Fibroblast of skin of scalp (primary cell): Measurements from ENCODE around the gene ARHGAP36. TPM values are rescaled to one million over a fixed set of nuclear protein-coding genes. Genes with fewer than 3 reads are reported as not detected.

Source experiments
- DNase-seq: peaks from one replicate; pipeline ENCODE4 v3.0.0-alpha.2; 2013
- polyA plus RNA-seq, 2 experiments: library from polyadenylated mRNA; unstranded; fragments of 120-200 nt; gene quantifications; one replicate each; pipeline ENCODE4 v1.2.1, GENCODE V29; 2013; ENCODE audit not compliant: insufficient read length in 2 of 2

Gene ARHGAP36, protein sequence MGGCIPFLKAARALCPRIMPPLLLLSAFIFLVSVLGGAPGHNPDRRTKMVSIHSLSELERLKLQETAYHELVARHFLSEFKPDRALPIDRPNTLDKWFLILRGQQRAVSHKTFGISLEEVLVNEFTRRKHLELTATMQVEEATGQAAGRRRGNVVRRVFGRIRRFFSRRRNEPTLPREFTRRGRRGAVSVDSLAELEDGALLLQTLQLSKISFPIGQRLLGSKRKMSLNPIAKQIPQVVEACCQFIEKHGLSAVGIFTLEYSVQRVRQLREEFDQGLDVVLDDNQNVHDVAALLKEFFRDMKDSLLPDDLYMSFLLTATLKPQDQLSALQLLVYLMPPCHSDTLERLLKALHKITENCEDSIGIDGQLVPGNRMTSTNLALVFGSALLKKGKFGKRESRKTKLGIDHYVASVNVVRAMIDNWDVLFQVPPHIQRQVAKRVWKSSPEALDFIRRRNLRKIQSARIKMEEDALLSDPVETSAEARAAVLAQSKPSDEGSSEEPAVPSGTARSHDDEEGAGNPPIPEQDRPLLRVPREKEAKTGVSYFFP
- polyA plus RNA-seq (2013, experiment 1 of 2; ENCODE audit: insufficient read length): 1.8 TPM
- polyA plus RNA-seq (2013, experiment 2 of 2; ENCODE audit: insufficient read length): 11.2 TPM

GRCh38 chrX:131058136-131058868, at the start of gene ARHGAP36:
ARHGAP36 (plus strand) TSS chrX:131058346; CDS start chrX:131081666, 23,320 bp downstream.
- no peak for DNase-seq

DNA sequence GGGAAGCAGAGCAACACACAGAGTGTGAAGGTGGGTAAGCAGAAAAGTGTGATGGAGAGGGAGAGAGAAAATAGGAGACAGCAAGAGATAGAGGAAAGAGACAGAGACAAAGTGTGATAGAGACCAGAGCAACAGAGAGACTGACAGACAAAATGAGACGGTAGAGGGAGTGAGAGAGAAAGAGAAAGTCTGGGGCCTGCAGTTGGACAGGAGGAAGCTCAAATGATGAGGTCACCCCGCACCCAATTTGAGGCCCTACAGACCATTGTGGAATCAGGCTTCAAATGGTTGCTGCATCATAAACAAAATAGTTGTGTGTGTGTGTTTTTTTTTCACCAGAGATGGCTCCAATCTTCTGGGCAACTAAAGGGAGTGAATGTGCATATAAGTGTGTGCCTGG, 48.0 kb upstream of the ARHGAP36 start:
- no peak for DNase-seq

DNA sequence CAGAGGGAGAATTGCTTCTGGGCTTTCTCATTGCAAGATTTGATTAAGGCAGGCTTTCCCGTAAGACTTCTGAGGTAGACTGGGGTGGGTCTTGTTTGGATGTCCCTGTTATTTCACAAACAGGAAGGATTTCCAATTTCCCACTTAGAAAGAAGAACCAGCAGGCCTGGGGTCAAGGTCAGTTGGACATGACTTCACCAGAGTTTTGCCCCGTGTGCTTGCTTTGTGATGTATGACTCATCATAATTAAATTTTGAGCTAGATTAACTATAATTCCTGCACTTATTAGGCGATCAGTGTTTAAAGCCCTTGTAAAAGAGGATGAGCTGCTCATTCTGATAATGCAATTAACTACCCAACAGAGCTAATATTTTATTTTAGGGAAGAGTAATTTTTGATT, 32.8 kb upstream of the ARHGAP36 start:
- no peak for DNase-seq

- no peak for DNase-seq
Measured at GRCh38 chrX:131032354-131033230, 25.6 kb upstream of the ARHGAP36 start.

DNA sequence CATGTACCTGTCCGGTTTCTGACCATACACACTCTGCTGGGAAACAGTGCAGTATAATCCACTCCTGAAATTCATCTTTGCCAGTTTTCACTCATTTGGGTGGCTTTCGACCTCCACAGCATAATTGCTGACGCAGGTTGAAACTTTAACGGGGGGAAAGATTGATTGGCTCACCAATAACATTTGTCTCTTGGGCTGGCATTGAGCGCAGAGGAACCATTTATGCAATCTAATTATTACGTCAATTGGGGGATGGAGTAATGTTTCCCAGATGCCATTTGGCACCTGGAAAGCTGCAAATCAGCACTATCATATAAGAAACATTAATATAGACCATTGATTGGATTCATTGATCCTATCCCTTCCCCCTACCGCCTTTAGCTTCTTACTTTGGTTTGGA, 24.1 kb upstream of the ARHGAP36 start:
- no peak for DNase-seq

- no peak for DNase-seq
Measured at GRCh38 chrX:131040781-131041180, 17.4 kb upstream of the ARHGAP36 start.

DNA sequence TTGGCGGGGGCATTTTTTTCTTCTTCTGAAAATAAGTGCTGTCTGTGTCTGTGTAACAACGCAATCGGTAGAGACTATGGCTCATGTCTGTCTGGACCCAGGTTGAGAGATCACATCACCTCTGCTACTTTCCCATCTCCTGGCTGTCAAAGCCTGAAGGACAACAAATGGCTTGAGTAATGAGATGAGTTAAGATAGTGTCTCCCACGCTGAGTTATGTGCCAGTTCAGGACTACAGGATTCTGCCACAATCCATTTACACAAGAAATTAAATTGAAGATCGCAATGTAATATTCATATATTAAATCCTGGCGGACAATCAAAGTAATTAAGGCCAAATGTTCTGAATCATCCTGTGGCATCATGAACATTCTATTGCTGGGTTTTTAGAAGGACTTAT, 16.5 kb upstream of the ARHGAP36 start:
- no peak for DNase-seq

- DNase-seq: no peak
Measured at GRCh38 chrX:131045726-131046125, 12.4 kb upstream of the ARHGAP36 start.

DNA sequence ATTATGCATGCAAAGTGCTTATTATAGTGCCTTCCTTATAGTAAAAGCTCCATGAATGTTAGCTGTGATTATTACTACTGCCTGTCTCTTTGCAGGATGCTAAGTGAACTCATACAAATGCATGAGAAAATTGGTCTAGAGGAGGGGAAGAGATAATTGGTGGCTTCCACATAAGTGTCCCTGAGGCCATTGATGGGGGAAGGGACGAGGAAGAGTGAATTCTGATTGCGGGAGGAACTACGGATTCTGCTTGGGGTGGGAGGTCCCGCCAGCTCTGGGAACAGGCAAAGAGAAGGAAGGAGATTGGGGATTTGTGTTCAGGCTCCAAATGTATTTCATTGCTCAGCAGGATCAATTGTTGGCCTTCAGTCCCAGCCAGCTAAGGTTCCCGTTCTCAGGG, 11.6 kb upstream of the ARHGAP36 start:
- DNase-seq: no peak

GRCh38 chrX:131047180-131047579, 11.0 kb upstream of the ARHGAP36 start:
- no peak for DNase-seq

DNA sequence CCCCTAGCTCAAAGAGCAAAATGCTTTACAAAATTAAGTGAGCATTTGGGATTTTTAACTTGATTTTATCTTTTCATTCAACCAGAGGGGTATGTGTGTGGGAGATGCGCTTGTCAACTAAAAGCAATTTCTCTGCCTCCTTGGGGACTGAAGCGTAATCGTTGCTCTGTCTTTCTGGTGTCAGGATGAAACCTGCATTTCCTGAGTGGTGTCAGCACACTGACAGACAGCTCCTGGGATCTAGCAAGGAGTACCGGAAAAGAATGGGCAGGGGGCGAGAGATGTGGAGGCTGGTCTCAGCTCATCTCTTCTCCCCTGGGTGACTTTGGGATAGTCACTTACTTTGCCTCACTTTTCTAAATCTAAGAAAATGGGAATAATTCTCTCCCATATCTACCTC, 5.1 kb upstream of the ARHGAP36 start:
- no peak for DNase-seq

GRCh38 chrX:131054906-131055305, 3.2 kb upstream of the ARHGAP36 start:
- DNase-seq: no peak

DNA sequence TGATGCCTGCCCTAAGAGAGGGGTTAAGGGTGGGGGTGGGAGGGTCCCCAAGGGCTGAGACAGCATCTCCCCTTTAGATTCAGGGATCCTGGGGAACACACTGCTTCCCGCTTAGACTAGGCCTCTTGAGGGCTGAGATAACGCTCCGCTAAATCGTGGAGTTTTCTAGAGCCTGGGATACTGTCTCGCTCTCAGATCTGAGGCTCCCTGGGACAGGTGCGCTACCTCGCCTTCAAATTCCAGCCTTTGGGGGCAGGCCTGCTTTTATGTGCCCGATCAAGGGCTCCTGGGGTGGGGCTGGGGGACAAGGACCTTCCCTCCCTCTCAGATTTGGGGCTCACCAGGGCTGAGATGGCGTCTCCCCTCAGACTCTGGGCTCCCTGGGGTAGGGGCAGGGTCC, 440 bp upstream of the ARHGAP36 start:
- DNase-seq: no peak

- DNase-seq: no peak
Measured at GRCh38 chrX:131059246-131059645, 1.1 kb downstream of the ARHGAP36 start.

- no peak for DNase-seq
Measured at GRCh38 chrX:131060147-131060546, 2.0 kb downstream of the ARHGAP36 start.

DNA sequence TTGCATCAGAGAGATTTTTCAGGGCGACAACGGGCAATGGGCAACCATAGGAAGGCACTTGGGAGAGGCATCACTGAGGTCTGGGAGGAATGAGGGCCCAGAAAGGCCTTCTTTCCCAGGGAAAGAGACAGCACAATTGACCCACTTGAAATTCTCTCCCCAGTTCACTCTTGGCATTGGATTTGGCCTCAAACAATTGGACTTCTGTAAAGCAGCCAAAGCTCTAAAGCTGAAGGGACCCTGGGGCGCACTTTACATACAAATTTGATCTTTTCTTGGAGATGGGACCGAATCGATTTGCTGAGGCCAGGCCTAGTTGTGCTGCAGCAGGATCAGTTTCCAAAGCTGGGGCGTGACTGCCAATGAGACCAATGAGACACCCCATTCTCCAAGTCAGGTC, 3.2 kb downstream of the ARHGAP36 start:
- no peak for DNase-seq

DNA sequence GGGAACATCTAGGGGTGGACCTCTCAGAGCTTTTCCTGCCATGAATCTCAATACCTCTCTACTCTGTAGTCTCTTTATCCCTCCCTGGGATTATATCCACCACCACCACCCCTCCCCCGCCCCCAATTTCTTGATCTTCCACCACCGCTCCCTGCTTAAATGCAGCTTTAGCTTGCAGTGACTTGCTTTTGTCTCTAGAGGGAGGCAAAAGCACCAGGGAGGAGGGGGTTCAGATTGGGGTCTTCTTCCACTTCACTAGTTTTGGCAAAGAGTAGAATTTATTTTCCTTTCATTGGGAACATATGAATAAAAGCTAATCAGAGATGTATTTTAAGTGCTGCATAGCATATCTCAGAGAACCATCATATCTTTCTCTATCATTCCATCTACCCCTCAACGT, 5.5 kb downstream of the ARHGAP36 start:
- no peak for DNase-seq

DNA sequence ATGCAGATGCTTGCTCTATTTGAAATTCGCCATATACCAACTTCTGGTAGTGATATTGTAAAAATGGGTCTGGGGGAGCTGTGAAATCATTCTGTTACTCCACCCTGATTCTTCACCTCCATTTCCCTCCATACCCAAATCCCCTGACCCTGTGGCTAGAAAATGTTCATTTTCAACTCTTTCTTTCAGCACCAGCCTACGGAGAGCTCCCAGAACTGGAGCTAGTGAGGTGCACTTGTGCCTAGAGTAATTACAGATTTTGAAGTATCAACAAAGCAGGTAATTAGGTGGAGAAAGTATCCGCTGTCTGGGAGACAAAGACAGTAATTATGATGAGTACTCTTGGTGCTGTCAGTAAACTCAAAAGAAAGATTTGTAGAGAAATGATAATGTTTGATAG, 8.1 kb downstream of the ARHGAP36 start:
- no peak for DNase-seq

DNA sequence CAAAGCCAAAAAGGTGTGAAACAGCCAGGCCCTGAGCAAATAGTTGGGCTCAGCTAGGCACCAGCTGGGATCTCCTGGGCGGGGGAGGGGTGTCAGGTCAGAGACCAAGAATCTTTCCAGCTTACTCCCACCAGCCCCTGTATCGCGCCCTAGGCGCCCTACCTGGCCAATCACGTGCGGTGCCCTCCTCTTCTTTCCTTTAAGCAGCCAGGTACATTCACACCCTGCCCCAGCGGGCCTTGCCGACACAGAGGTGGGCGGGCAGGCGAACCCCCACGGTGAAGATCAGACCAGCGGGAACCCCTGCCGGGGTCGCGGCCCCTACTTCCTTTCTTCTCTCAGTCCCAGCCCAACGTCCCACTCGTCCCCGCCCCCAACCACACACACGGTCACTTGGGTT, 9.1 kb downstream of the ARHGAP36 start:
- DNase-seq: no peak

DNA sequence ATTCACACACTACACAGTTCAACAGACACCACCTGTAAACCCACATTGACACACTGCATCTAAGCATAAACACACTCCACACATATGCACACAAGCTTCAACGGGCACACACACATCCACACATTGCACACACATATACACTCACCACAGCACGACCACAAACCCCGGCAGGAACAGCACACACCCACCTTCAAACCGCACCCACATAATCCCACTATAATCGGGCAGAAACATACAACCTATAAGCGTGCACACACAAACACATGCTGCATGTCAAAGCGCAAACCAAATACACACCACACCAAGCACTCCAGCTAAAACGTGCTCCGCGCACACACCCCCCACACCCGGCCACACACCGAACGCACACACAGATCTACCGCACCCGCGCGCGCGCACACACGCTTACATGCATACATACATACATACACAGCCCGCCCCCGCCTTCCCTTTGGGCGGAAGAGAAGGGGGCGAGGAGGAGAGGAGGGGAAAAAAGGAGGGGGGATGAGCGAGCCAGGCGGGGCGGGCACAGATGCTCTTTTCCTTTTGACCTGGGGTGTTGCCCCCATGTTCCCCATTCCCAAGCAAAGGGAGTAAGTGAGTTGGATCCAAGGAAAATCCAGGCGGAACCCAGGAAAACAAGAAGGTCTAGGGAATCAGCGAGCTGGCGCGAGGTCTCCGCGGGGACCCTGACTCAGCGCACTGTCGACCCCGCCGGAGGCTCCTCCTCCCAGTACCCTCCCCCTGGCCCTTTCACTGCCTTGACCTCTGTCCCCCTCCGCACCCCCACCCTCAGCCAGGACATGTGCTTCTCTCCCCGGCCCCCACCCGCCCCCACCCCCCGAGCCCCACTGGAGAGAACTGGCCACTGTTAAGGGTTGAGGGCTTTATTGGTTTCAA, 9.9 kb downstream of the ARHGAP36 start:
- no peak for DNase-seq

- peak; percentile 6 for DNase-seq
Measured at GRCh38 chrX:131068945-131069719, 11.0 kb downstream of the ARHGAP36 start.
